Mesendoderm (in vitro differentiated cells): ENCODE measurements around the gene ACAT2.

Source experiments
- DNase-seq: peaks from one replicate; pipeline ENCODE4 v3.0.0; 2013
- H2AK5ac ChIP-seq: 2 replicates; pipeline ENCODE4 v1.6.1; 2013; ENCODE audit warnings: low read length, inconsistent platforms
- H2BK120ac ChIP-seq: 2 replicates; pipeline ENCODE4 v1.6.1; 2013; ENCODE audit warnings: low read depth, mild to moderate bottlenecking, low read length, moderate library complexity, mixed read lengths
- H2BK15ac ChIP-seq: replicated peaks from 2 replicates; pipeline ENCODE4 v1.6.1; 2013; ENCODE audit warnings: low read depth, mild to moderate bottlenecking, moderate library complexity
- H2BK5ac ChIP-seq: 2 replicates; pipeline ENCODE4 v1.6.1; 2013; ENCODE audit warnings: low read length, inconsistent platforms
- H3K18ac ChIP-seq: 2 replicates; pipeline ENCODE4 v1.6.1; 2013; ENCODE audit warnings: mild to moderate bottlenecking, low read length, mixed read lengths
- H3K23ac ChIP-seq: one replicate; pipeline ENCODE4 v1.6.1; 2013; ENCODE audit warnings: low read length
- H3K27ac ChIP-seq: 2 replicates; pipeline ENCODE4 v1.5.1; 2013; ENCODE audit warnings: low read depth, mild to moderate bottlenecking, inconsistent platforms, low read length, moderate library complexity
- H3K27me3 ChIP-seq: 2 replicates; pipeline ENCODE4 v1.6.1; 2013; ENCODE audit warnings: low read length, control low read depth, mild to moderate bottlenecking, inconsistent platforms; ENCODE audit not compliant: insufficient read depth, poor library complexity
- H3K36me3 ChIP-seq: 2 replicates; pipeline ENCODE4 v1.6.1; 2013; ENCODE audit warnings: low read length, inconsistent platforms; ENCODE audit not compliant: control insufficient read depth, insufficient read depth
- H3K4ac ChIP-seq: one replicate; pipeline ENCODE4 v1.6.1; 2013; ENCODE audit warnings: low read depth, mild to moderate bottlenecking, low read length, moderate library complexity
- H3K4me1 ChIP-seq: 2 replicates; pipeline ENCODE4 v1.6.1; 2013; ENCODE audit warnings: low read depth, low read length, inconsistent platforms; ENCODE audit not compliant: control insufficient read depth
- H3K4me2 ChIP-seq: 2 replicates; pipeline ENCODE4 v1.6.1; 2013; ENCODE audit warnings: low read length
- H3K4me3 ChIP-seq: 2 replicates; pipeline ENCODE4 v1.5.1; 2013; ENCODE audit warnings: mild to moderate bottlenecking, low read length
- H3K56ac ChIP-seq: one replicate; pipeline ENCODE4 v1.6.1; 2013; ENCODE audit warnings: low read length
- H3K79me1 ChIP-seq: 2 replicates; pipeline ENCODE4 v1.6.1; 2013; ENCODE audit warnings: low read length, inconsistent platforms
- H3K79me2 ChIP-seq: 2 replicates; pipeline ENCODE4 v1.6.1; 2013; ENCODE audit warnings: mild to moderate bottlenecking, low read length; ENCODE audit not compliant: control insufficient read depth, insufficient read depth
- H3K9ac ChIP-seq: 2 replicates; pipeline ENCODE4 v1.6.1; 2013; ENCODE audit warnings: low read length, inconsistent platforms
- H4K5ac ChIP-seq: one replicate; pipeline ENCODE4 v1.6.1; 2013; ENCODE audit warnings: low read length
- H4K8ac ChIP-seq: one replicate; pipeline ENCODE4 v1.6.1; 2013; ENCODE audit warnings: low read depth, mild to moderate bottlenecking, control low read depth, low read length, moderate library complexity
- WGBS: extraction: QIAGEN DNeasy Blood & Tissue Kit; methylation state at CpG from one replicate; pipeline ENCODE4 v1.1.7; 2013; ENCODE audit warnings: low lambda C conversion rate, missing lambda C conversion rate; ENCODE audit not compliant: insufficient coverage; ENCODE audit errors: extremely low coverage; 5-methylcytosine and 5-hydroxymethylcytosine counted together

ACAT2 gene

GRCh38 chr6:159754959-159755914 is 6.6 kb upstream of the ACAT2 start:
- no CpG with 5 or more reads among the region's 15 CpGs for WGBS
- no peak overlapping the region for H3K4ac ChIP-seq
- H3K4me3 ChIP-seq, result no peak overlapping the region
- no peak overlapping the region for H3K23ac ChIP-seq
- H3K18ac ChIP-seq, result no peak overlapping the region
- no peak overlapping the region for H4K8ac ChIP-seq
- no peak overlapping the region for H2AK5ac ChIP-seq
- peaks cover 6% of the 10 kb centered on the region for H3K79me1 ChIP-seq
- H3K4me1 ChIP-seq, result no peaks in the 10 kb centered on the region
- no peak overlapping the region for H2BK5ac ChIP-seq
- no peak overlapping the region for H3K4me2 ChIP-seq
- H2BK120ac ChIP-seq, result no peak overlapping the region
- no peak for DNase-seq
- no peak overlapping the region for H3K56ac ChIP-seq
- peaks cover 11% of the 10 kb centered on the region for H3K36me3 ChIP-seq
- H3K27ac ChIP-seq, result no peak overlapping the region
- no peak overlapping the region for H4K5ac ChIP-seq
- H2BK15ac ChIP-seq, result no peak overlapping the region
- peaks cover 2% of the 10 kb centered on the region for H3K79me2 ChIP-seq
- H3K9ac ChIP-seq, result no peak overlapping the region
- no peaks in the 10 kb centered on the region for H3K27me3 ChIP-seq

DNA sequence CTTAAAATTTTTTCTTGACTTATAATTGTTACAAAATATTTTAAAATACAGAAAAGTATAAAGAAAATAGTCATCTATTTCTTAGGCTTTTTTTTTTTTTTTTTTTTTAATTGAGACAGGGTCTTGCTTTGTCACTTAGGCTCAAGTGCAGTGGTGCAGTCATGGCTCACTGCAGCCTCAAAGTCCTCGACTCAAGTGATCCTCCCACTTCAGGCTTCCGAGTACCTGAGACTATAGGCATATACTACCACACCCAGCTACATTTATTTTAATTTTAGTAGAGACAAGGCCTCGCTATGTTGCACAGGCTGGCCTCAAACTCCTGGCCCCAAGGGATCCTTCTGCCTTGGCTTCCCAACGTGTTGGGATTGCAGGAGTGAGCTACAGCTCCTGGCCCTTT is 5.3 kb upstream of the ACAT2 start:
- Histone ChIP-seq H3K4ac (no peak overlapping the region), H3K27ac (no peak overlapping the region), H4K5ac (no peak overlapping the region), H4K8ac (no peak overlapping the region), H3K4me3 (no peak overlapping the region), H2BK5ac (no peak overlapping the region), H3K36me3 (peaks cover 11% of the 10 kb centered on the region), H3K79me1 (peaks cover 6% of the 10 kb centered on the region), H3K56ac (no peak overlapping the region), H2BK15ac (no peak overlapping the region), H3K4me1 (peaks cover 5% of the 10 kb centered on the region), H3K23ac (no peak overlapping the region), H2AK5ac (no peak overlapping the region), H3K79me2 (peaks cover under 1% of the 10 kb centered on the region), H3K4me2 (no peak overlapping the region), H3K27me3 (no peaks in the 10 kb centered on the region), H3K18ac (no peak overlapping the region), H3K9ac (no peak overlapping the region), H2BK120ac (no peak overlapping the region)
- no peak for DNase-seq
- WGBS, result no CpG with 5 or more reads among the region's 4 CpGs

DNA sequence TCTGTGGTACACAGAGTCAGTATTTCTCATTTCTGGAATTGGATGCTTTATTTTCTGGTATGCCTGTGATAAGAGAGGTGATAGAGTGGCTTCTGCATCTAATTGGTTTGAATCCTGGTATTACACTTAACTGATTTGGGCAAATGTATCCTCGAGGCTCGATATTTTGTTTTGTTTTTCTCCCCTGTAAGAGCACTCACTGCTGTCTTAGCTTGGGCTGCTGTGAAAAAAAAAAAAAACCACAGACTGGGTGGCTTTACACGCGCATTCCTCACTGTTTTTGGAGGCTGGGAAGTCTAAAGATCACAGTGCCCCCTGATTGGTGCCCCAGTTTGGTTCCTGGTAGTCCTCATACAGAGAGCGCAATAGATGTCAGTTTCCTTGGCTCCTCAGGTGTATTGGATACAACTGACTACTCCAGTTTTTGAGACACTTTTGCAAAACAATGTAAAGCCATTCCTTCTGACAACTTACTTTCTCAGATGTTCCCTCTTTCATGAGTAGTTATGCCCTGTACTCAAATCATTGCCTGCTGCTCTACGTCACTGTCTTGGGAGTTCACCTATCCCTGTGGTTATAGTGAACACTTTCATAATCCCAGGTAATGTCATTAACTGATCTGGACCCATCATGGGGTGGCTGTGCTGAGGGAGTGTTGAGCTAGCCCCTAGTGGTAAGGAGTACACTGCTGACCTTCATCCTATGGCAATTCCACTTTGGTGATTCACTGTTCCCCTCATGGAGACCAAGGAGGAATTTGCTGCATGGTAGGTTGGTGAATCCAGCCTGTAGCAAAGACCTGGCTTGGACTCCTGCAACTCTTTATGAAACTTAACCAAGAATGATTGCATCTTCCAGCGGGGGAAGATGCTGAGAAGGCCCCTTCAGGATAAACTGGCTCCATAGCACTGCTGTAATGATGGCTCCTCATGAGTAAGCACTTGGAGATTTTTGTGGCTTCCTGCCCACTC is 3.5 kb upstream of the ACAT2 start:
- H3K18ac ChIP-seq, result no peak overlapping the region
- H2BK120ac ChIP-seq, result no peak overlapping the region
- peaks cover 8% of the 10 kb centered on the region for H3K79me2 ChIP-seq
- no peak overlapping the region for H3K27ac ChIP-seq
- no peak overlapping the region for H2AK5ac ChIP-seq
- H3K56ac ChIP-seq, result no peak overlapping the region
- H3K4me2 ChIP-seq, result no peak overlapping the region
- H3K79me1 ChIP-seq, result peaks cover 11% of the 10 kb centered on the region
- peak; percentile 85 for DNase-seq
- H3K4ac ChIP-seq, result no peak overlapping the region
- no peak overlapping the region for H2BK15ac ChIP-seq
- no peak overlapping the region for H3K4me3 ChIP-seq
- peaks cover 7% of the 10 kb centered on the region for H3K4me1 ChIP-seq
- no CpG with 5 or more reads among the region's 7 CpGs for WGBS
- no peak overlapping the region for H2BK5ac ChIP-seq
- H3K27me3 ChIP-seq, result no peaks in the 10 kb centered on the region
- H4K8ac ChIP-seq, result no peak overlapping the region
- peaks cover 9% of the 10 kb centered on the region for H3K36me3 ChIP-seq
- H3K23ac ChIP-seq, result no peak overlapping the region
- no peak overlapping the region for H4K5ac ChIP-seq
- no peak overlapping the region for H3K9ac ChIP-seq

DNA sequence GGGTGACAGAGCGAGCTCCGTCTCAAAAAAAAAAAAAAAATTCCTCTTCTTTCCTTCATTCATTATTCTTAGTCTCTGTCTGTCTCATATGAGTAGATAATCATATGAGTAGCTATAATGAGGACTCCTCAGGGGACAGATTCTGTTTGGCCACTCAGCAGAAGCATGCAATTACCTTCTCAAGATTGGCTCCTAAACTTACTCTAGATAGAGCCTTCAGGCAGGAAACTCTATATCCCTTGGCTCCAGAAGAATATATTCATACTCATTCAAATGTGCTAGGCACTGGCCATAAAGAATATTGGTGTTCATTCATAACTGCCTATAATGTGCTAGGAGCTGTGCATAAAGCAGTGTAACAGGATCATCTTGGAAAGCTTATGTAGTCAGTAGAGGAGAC is 2.2 kb upstream of the ACAT2 start:
- H3K4me3 ChIP-seq, result no peak overlapping the region
- H3K4me1 ChIP-seq, result peaks cover 9% of the 10 kb centered on the region
- H3K9ac ChIP-seq, result no peak overlapping the region
- no peak overlapping the region for H2BK5ac ChIP-seq
- no peak overlapping the region for H3K4ac ChIP-seq
- H3K79me2 ChIP-seq, result peaks cover 13% of the 10 kb centered on the region
- no peak overlapping the region for H3K18ac ChIP-seq
- no peak overlapping the region for H2AK5ac ChIP-seq
- H3K27ac ChIP-seq, result no peak overlapping the region
- H3K27me3 ChIP-seq, result no peaks in the 10 kb centered on the region
- peaks cover 12% of the 10 kb centered on the region for H3K79me1 ChIP-seq
- H2BK120ac ChIP-seq, result no peak overlapping the region
- H3K23ac ChIP-seq, result no peak overlapping the region
- H3K4me2 ChIP-seq, result no peak overlapping the region
- no peak overlapping the region for H2BK15ac ChIP-seq
- no peak for DNase-seq
- H3K36me3 ChIP-seq, result peaks cover 10% of the 10 kb centered on the region
- WGBS, result no CpG with 5 or more reads among the region's 2 CpGs
- no peak overlapping the region for H4K5ac ChIP-seq
- no peak overlapping the region for H3K56ac ChIP-seq
- no peak overlapping the region for H4K8ac ChIP-seq

DNA sequence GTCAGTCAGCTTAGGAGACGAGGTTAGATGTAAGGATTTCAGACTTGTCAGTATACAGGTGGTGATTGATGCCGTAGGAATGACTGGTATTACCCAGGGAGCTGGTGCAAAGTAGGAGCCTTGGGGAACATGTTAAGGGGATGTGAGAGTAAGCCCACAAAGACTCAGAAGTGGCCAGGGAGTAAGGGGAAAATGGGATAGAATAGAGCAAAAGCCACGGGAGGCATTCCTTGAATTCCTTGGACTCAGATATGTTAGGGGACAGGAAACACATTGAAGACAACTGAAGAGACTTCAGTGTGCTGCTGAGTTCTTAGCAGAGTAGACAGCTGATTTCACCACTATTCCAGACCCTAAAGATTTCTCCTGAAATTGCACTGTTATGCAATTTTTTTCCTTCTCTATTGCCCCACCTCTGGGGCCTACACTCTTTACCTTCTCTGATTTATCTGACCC is 1.2 kb upstream of the ACAT2 start:
- peaks cover 5% of the 10 kb centered on the region for H3K36me3 ChIP-seq
- no peaks in the 10 kb centered on the region for H3K27me3 ChIP-seq
- peak overlapping the region; percentile 84 for H3K56ac ChIP-seq
- H2BK15ac ChIP-seq, result no peak overlapping the region
- no peak overlapping the region for H3K4ac ChIP-seq
- no peak overlapping the region for H2AK5ac ChIP-seq
- H3K4me2 ChIP-seq, result no peak overlapping the region
- H3K23ac ChIP-seq, result no peak overlapping the region
- H3K4me3 ChIP-seq, result no peak overlapping the region
- H3K18ac ChIP-seq, result peak overlapping the region; percentile 61
- H3K4me1 ChIP-seq, result peaks cover 9% of the 10 kb centered on the region
- no peak overlapping the region for H4K5ac ChIP-seq
- peak; percentile 99 for DNase-seq
- peaks cover 13% of the 10 kb centered on the region for H3K79me2 ChIP-seq
- peaks cover 11% of the 10 kb centered on the region for H3K79me1 ChIP-seq
- no peak overlapping the region for H2BK120ac ChIP-seq
- no CpG with 5 or more reads among the region's 3 CpGs for WGBS
- H3K27ac ChIP-seq, result peak overlapping the region; percentile 97
- H3K9ac ChIP-seq, result peak overlapping the region; percentile 63
- H2BK5ac ChIP-seq, result no peak overlapping the region
- no peak overlapping the region for H4K8ac ChIP-seq
